K562 (cell line): ENCODE results near the gene C6orf62. TPM values are rescaled to one million over a fixed set of nuclear protein-coding genes. Genes with fewer than 3 reads are reported as not detected.

Experiments used
- AFF1 ChIP-seq, 2 experiments: fragments of 450-650 bp; IDR thresholded peaks; 2 replicates each; pipeline ENCODE4 v1.6.1; 2018; ENCODE audit warnings: mild to moderate bottlenecking in 2 of 2, low read depth in 1 of 2; ENCODE audit not compliant: partially characterized antibody in 2 of 2
- BRD4 ChIP-seq: fragments of 200-600 bp; sonication (generic); IDR thresholded peaks from 2 replicates; pipeline ENCODE4 v1.6.1; 2017; ENCODE audit warnings: inconsistent platforms
- E2F6 ChIP-seq, 2 experiments: IDR thresholded peaks; 2 replicates each; pipeline ENCODE4 v1.6.1; 2011; ENCODE audit warnings: borderline replicate concordance in 1 of 2, control low read depth in 1 of 2, low read depth in 1 of 2, low read length in 1 of 2, mild to moderate bottlenecking in 1 of 2, mixed read lengths in 1 of 2, moderate library complexity in 1 of 2; ENCODE audit not compliant: insufficient read depth in 1 of 2, insufficient read length in 1 of 2, poor library complexity in 1 of 2, severe bottlenecking in 1 of 2; ENCODE audit errors: extremely low read depth in 1 of 2
- FUS ChIP-seq: fragments of 200-400 bp; formaldehyde crosslinking; optimal IDR thresholded peaks from 2 replicates; pipeline ENCODE3; 2017; ENCODE audit warnings: low read depth, low read length
- ILF3 ChIP-seq: fragments of 450-650 bp; IDR thresholded peaks from 2 replicates; pipeline ENCODE4 v1.6.1; 2018; ENCODE audit warnings: antibody characterized with exemption, mild to moderate bottlenecking, moderate library complexity, borderline replicate concordance
- NBN ChIP-seq: fragments of 450-650 bp; IDR thresholded peaks from 2 replicates; pipeline ENCODE4 v1.6.1; 2016; ENCODE audit warnings: low read depth, mild to moderate bottlenecking
- POU5F1 ChIP-seq: fragments of 150-350 bp; IDR thresholded peaks from 2 replicates; pipeline ENCODE4 v1.6.1; 2014; ENCODE audit warnings: borderline replicate concordance, low read length, low read depth, mild to moderate bottlenecking; ENCODE audit not compliant: partially characterized antibody
- RBM25 ChIP-seq: fragments of 200-400 bp; formaldehyde crosslinking; IDR thresholded peaks from 2 replicates; pipeline ENCODE4 v1.6.1; 2018; ENCODE audit warnings: low read length, low read depth, moderate library complexity; ENCODE audit not compliant: severe bottlenecking
- RCOR1 ChIP-seq, 2 experiments: IDR thresholded peaks; 2 replicates each; pipeline ENCODE4 v1.6.1; 2012; ENCODE audit warnings: low read depth in 2 of 2, low read length in 2 of 2, borderline replicate concordance in 1 of 2, improper control_type of control experiment in 1 of 2
- SMARCA4 ChIP-seq: fragments of 450-650 bp; IDR thresholded peaks from 2 replicates; pipeline ENCODE4 v1.6.1; 2016
- TCF15 ChIP-seq: fragments of 250-450 bp; sonication (Bioruptor Pico); IDR thresholded peaks from 2 replicates; pipeline ENCODE4 v1.8.0; 2022; ENCODE audit warnings: moderate library complexity, mild to moderate bottlenecking, inconsistent platforms
- TRIM24 ChIP-seq, 2 experiments: fragments of 450-650 bp; IDR thresholded peaks; 2 replicates each; pipeline ENCODE4 v1.6.1; 2016
- XRCC3 ChIP-seq: fragments of 450-650 bp; IDR thresholded peaks from 2 replicates; pipeline ENCODE4 v1.6.1; 2017; ENCODE audit warnings: mild to moderate bottlenecking, moderate library complexity
- ZNF174 ChIP-seq: fragments of 250-450 bp; sonication (Bioruptor Pico); IDR thresholded peaks from 2 replicates; pipeline ENCODE4 v1.4.0; 2020; ENCODE audit warnings: mild to moderate bottlenecking
- polyA plus RNA-seq, 8 experiments: library from polyadenylated mRNA; depleted of rRNA in 4 of 8; stranded (reverse) in 5 of 8; unstranded in 3 of 8; fragments of >200 nt; fragmentation: Nextera tagmentation in 2 of 8; fragmentation: Illumina TruSeq in 1 of 8; extraction: Ambion mirVana in 2 of 8; extraction: Trizol in 1 of 8; gene quantifications; 2 replicates each; pipeline versions ENCODE4 v1.2.1 to v1.2.3, GENCODE V29; 2011 to 2014; ENCODE audit warnings: inconsistent platforms in 1 of 8, missing spikeins in 1 of 8
- total RNA-seq, 7 experiments: library from RNA; depleted of rRNA in 6 of 7; stranded (reverse); fragments of >200 nt in 6 of 7; fragmentation: Illumina TruSeq in 2 of 7; extraction: Trizol in 2 of 7; gene quantifications; 2 replicates each; pipeline versions ENCODE4 v1.2.1 to v1.2.3, GENCODE V29; 2011 to 2021; ENCODE audit warnings: low replicate concordance in 1 of 7
- TF ChIP-seq, protein P1 (sequence below), 3 experiments: fragments of 200-800 bp in 1 of 3; fragments of 250-450 bp in 1 of 3; fragments of 450-650 bp in 1 of 3; sonication (Bioruptor Pico) in 1 of 3; sonication (Bioruptor generic) in 1 of 3; formaldehyde crosslinking in 1 of 3; IDR thresholded peaks; 2 replicates each; pipeline versions ENCODE4 v1.6.1 to v1.8.0; 2016 to 2022; ENCODE audit warnings: mild to moderate bottlenecking in 2 of 3, missing genetic modification characterization in 2 of 3, missing compliant biosample characterization in 1 of 3, moderate library complexity in 1 of 3
- TF ChIP-seq, protein P2 (sequence below): sonication (generic); formaldehyde crosslinking; IDR thresholded peaks from 2 replicates; pipeline ENCODE4 v1.8.0; 2022; ENCODE audit warnings: mild to moderate bottlenecking, missing genetic modification reagents

Gene C6orf62
- total and polyA plus RNA-seq, 9 of the 15 experiments (the other 6 are each of a cell fraction or from before 2014, with no cell fraction given), result 48.5 to 579 (median 111) TPM

DNA sequence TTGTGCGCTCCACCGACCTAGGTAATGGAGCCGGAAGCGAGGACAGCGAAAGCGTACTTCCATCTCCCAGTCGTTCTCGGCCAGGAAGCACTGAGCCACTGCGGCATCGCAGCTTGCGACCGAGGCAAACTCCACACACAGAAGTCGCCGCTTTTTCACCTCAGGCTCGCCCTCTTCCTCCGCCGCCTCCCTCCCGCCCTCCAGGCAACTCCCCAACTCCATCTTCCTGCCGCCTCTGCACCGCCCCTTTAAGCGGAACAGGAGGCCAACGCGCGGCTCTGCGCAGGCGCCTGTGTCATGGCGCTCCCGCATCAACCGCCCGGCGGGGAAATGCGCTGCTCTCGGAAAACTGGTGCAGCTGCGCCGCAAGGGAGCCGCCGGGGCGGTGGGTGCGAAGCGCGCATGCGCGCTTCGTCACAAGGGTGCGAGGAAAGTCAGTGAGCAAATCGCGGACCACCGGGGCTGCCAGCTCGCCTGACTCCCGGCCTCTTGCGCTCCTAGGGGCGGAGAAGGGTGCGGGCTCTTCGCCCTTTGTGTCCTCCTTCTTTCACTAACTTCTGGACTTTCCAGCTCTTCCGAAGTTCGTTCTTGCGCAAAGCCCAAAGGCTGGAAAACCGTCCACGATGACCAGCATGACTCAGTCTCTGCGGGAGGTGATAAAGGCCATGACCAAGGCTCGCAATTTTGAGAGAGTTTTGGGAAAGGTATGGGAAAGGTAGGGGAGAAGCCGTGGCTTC lies 52.1 kb downstream of the C6orf62 start, which contains the start of the genes ACOT13 and TDP2 (continued):
- TF ChIP-seq E2F6 (IDR thresholded peaks at IDR 0.05; ENCODE audit: borderline replicate concordance in 1 of 2, extremely low read depth in 1 of 2, insufficient read depth in 1 of 2, insufficient read length in 1 of 2, low read depth in 1 of 2, low read length in 1 of 2, poor library complexity in 1 of 2, severe bottlenecking in 1 of 2) (peak; percentile 52 to 78), AFF1 (IDR thresholded peaks at IDR 0.05; ENCODE audit: low read depth in 1 of 2, partially characterized antibody in 2 of 2) (peak in 1 of 2 experiments; percentile 74), RCOR1 (IDR thresholded peaks at IDR 0.05; ENCODE audit: borderline replicate concordance in 1 of 2, low read depth in 2 of 2, low read length in 2 of 2) (peak; percentile 8 to 82; a peak in 2 of 4 replicates), SMARCA4 (peak; percentile 81), RBM25 (no peak), ILF3 (peak; percentile 62; the same call in 1 of the 2 replicates), TRIM24 (IDR thresholded peaks at IDR 0.05) (peak in 1 of 2 experiments; percentile 100; a peak in 2 of 4 replicates), NBN (peak; percentile 72), TCF15 (CRISPR knock-in tag) (no peak), POU5F1 (peak; percentile 71), FUS (no peak), XRCC3 (no peak), ZNF174 (CRISPR knock-in tag) (no peak), BRD4 (peak; percentile 83)
- TF ChIP-seq, protein P1, sequence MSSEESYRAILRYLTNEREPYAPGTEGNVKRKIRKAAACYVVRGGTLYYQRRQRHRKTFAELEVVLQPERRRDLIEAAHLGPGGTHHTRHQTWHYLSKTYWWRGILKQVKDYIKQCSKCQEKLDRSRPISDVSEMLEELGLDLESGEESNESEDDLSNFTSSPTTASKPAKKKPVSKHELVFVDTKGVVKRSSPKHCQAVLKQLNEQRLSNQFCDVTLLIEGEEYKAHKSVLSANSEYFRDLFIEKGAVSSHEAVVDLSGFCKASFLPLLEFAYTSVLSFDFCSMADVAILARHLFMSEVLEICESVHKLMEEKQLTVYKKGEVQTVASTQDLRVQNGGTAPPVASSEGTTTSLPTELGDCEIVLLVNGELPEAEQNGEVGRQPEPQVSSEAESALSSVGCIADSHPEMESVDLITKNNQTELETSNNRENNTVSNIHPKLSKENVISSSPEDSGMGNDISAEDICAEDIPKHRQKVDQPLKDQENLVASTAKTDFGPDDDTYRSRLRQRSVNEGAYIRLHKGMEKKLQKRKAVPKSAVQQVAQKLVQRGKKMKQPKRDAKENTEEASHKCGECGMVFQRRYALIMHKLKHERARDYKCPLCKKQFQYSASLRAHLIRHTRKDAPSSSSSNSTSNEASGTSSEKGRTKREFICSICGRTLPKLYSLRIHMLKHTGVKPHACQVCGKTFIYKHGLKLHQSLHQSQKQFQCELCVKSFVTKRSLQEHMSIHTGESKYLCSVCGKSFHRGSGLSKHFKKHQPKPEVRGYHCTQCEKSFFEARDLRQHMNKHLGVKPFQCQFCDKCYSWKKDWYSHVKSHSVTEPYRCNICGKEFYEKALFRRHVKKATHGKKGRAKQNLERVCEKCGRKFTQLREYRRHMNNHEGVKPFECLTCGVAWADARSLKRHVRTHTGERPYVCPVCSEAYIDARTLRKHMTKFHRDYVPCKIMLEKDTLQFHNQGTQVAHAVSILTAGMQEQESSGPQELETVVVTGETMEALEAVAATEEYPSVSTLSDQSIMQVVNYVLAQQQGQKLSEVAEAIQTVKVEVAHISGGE (CRISPR knock-in tag; IDR thresholded peaks at IDR 0.05), result peak; percentile 95 to 99 (median 98)
- TF ChIP-seq, protein P2, sequence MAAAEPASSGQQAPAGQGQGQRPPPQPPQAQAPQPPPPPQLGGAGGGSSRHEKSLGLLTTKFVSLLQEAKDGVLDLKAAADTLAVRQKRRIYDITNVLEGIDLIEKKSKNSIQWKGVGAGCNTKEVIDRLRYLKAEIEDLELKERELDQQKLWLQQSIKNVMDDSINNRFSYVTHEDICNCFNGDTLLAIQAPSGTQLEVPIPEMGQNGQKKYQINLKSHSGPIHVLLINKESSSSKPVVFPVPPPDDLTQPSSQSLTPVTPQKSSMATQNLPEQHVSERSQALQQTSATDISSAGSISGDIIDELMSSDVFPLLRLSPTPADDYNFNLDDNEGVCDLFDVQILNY (CRISPR knock-in tag), result no peak
